ENCODE measurements around the gene SNPH.

The SNPH gene

DNA sequence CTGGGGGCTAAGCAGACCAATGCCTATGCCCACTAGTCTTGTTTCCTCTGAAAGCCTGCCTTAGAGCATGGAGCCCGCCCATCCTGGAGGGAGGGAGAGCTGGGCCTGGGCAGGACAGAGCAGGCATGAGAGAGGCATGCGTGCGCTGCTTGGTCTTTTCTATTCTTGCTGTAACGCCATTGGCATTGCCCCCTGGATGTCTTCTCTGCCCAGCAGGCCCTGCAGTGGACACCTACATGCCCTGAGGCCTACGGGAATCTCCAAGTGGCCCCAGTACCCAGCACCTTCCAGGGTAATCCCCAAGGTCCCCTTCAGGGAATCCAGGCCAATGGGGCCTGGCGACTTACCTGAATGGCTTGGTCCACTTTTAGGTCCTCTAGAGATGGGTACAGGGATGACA, 53.9 kb downstream of the SNPH start:
- no peak overlapping the region for H3K27ac Mint-ChIP-seq
- no peaks in the 10 kb centered on the region for H3K4me1 Mint-ChIP-seq
- no peak overlapping the region for H3K4me3 Mint-ChIP-seq
- TF ChIP-seq, protein P1, sequence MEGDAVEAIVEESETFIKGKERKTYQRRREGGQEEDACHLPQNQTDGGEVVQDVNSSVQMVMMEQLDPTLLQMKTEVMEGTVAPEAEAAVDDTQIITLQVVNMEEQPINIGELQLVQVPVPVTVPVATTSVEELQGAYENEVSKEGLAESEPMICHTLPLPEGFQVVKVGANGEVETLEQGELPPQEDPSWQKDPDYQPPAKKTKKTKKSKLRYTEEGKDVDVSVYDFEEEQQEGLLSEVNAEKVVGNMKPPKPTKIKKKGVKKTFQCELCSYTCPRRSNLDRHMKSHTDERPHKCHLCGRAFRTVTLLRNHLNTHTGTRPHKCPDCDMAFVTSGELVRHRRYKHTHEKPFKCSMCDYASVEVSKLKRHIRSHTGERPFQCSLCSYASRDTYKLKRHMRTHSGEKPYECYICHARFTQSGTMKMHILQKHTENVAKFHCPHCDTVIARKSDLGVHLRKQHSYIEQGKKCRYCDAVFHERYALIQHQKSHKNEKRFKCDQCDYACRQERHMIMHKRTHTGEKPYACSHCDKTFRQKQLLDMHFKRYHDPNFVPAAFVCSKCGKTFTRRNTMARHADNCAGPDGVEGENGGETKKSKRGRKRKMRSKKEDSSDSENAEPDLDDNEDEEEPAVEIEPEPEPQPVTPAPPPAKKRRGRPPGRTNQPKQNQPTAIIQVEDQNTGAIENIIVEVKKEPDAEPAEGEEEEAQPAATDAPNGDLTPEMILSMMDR (IDR thresholded peaks at IDR 0.05; ENCODE audit: unreplicated experiment in 3 of 3): no peak
- no peaks in the 10 kb centered on the region for H3K36me3 Mint-ChIP-seq (ENCODE audit: low read depth)
- H3K9me3 Mint-ChIP-seq: no peaks in the 10 kb centered on the region
- H3K27me3 Mint-ChIP-seq (ENCODE audit: low read depth): no peaks in the 10 kb centered on the region

DNA sequence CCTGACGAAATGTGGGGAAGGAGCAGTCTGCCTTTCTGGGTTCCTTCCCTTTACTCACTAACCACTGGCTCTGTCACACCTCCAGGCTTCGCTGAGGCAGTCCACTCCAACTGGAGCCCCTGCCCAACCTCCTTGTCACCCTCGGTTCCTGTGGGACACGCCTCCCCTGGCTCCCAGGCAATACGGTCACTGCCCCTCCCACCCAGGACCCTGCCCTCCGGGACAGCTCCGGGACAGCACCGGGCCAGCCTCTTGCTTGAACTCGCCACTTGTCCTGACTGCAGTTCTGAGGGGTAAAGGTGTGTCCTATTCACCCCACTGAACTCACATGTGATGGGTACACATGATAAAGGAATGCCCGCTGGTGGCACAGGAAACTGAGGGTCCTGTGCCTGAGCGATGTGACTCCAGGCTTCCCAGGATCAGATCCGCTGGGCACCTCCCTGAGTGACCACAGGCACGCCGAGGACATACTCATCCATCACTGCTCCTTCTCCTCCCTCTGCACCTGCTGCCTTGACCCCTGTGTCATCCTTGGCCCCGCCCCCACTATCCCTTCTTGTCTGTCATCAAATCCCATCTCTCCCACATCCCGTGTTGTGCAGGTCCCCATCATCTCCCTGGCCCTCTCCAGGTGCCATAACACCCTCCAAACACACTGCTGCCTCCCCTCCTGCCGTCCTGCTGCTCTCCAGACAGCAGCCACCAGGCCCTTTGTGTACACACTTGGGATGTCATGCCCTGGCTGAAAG, 55.0 kb downstream of the SNPH start:
- Mint-ChIP-seq H3K4me3 (no peak overlapping the region), H3K27ac (peak overlapping the region in 1 of 3 experiments; percentile 29), H3K9me3 (no peaks in the 10 kb centered on the region), H3K4me1 (no peaks in the 10 kb centered on the region), H3K27me3 (ENCODE audit: low read depth) (no peaks in the 10 kb centered on the region), H3K36me3 (ENCODE audit: low read depth) (no peaks in the 10 kb centered on the region)
- TF ChIP-seq, protein P1 (IDR thresholded peaks at IDR 0.05; ENCODE audit: unreplicated experiment in 3 of 3): no peak

DNA sequence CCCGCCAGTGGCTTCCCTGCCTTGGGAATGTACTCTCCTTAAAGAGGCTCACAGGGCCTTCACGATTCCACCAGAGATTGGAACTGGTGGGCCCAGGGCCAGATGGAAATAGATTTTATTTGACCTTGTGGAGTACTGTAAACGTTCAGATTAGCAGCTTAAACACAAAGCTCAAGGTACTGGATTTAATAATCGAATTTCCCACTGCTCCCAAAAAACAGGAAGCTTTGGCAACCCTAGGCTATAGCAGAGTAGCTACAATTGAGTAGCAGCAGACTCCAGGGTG, 55.5 kb downstream of the SNPH start:
- Mint-ChIP-seq H3K4me1 (no peaks in the 10 kb centered on the region), H3K27ac (peak overlapping the region in 1 of 3 experiments; percentile 29), H3K27me3 (ENCODE audit: low read depth) (no peaks in the 10 kb centered on the region), H3K4me3 (no peak overlapping the region), H3K36me3 (ENCODE audit: low read depth) (no peaks in the 10 kb centered on the region), H3K9me3 (no peaks in the 10 kb centered on the region)
- TF ChIP-seq, protein P1 (IDR thresholded peaks at IDR 0.05; ENCODE audit: unreplicated experiment in 3 of 3): no peak

DNA sequence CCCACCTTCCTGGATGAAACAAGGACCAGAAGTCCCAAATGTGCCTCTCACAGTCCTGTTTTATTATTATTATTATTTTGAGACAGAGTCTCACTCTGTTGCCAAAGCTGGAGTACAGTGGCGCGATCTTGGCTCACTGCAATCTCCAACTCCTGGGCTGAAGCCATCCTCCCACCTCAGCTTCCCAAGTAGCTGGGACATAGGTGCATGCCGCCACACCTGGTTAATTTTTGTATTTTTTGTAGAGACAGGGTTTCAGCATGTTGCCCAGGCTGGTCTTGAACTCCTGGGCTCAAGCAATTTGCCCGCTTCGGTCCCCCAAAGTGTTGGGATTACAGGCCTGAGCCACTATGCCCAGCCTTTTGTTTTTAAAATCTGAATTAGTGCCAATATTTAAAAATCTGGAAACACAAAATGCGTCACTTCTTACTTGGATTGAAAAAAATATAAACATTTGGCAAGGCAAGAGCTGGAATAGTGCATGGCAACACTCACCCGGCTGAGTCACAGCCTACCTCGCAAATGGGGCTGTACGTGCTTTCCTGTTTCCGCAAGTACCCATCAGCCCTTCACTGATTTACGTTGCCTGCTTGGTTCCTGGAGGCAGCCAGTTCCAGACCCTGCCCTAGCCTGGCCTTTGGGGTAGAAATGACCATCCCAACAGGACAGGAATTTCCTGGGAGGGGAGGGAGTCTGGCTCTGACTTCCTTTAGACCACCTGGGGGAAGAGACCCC, 56.6 kb downstream of the SNPH start:
- TF ChIP-seq, protein P1 (IDR thresholded peaks at IDR 0.05; ENCODE audit: unreplicated experiment in 3 of 3): no peak
- peak overlapping the region in 2 of 3 experiments; percentile 71 to 90 for H3K27ac Mint-ChIP-seq
- no peaks in the 10 kb centered on the region for H3K27me3 Mint-ChIP-seq (ENCODE audit: low read depth)
- no peaks in the 10 kb centered on the region for H3K9me3 Mint-ChIP-seq
- no peaks in the 10 kb centered on the region for H3K36me3 Mint-ChIP-seq (ENCODE audit: low read depth)
- no peaks in the 10 kb centered on the region for H3K4me1 Mint-ChIP-seq
- H3K4me3 Mint-ChIP-seq: peak overlapping the region in 2 of 3 experiments; percentile 22 to 57

DNA sequence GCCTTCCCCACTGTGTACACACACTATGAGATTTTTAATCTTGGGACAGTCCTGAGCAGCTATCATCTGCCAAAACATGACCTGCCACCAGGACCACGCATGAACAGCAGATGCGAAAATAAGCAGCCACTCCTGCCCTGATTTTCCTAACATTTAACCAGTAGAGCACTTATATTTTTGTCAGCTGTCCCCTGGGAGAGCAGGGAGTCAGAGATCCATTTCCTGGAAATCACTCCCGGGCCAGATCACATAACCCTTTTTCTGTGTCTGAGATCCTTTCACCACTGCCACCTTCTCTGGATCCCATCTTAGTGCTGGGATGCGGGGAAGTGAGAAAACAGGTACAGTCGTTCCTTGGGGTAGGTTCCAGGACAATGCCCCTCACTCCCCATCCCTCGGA, 57.2 kb downstream of the SNPH start:
- Mint-ChIP-seq H3K4me1 (no peaks in the 10 kb centered on the region), H3K9me3 (no peaks in the 10 kb centered on the region), H3K27me3 (ENCODE audit: low read depth) (no peaks in the 10 kb centered on the region), H3K36me3 (ENCODE audit: low read depth) (no peaks in the 10 kb centered on the region), H3K27ac (peak overlapping the region in 2 of 3 experiments; percentile 71 to 90), H3K4me3 (peak overlapping the region; percentile 22 to 69 (median 57))
- TF ChIP-seq, protein P1 (IDR thresholded peaks at IDR 0.05; ENCODE audit: unreplicated experiment in 3 of 3): no peak

Measured in nephron (organoid).